Measurements from ENCODE around the gene ZBTB1. TPM values are rescaled to one million over a fixed set of nuclear protein-coding genes. Genes with fewer than 3 reads are reported as not detected.

ZBTB1 gene
- total and polyA plus RNA-seq, 7 experiments from 2014 or later = 42.4 to 119 (median 97.7) TPM

GRCh38 chr14:64504897-64505794 lies 576 bp downstream of the ZBTB1 start:
- peaks cover 0 to 8% (median 0%) of the 10 kb centered on the region in 3 experiments for H3K36me3 ChIP-seq (ENCODE audit: control insufficient read depth in 2 of 3, insufficient read depth in 3 of 3, low read length in 3 of 3)
- Mint-ChIP-seq H3K27me3 (peaks cover 0 to 3% (median 0%) of the 10 kb centered on the region in 5 donors), H3K36me3 (peaks cover 0 to 35% (median 0%) of the 10 kb centered on the region in 5 donors), H3K9me3 (peaks cover 0 to 6% (median 0%) of the 10 kb centered on the region in 11 donors), H3K27ac (peak overlapping the region; percentile 93 to 100 (median 99)), H3K4me1 (peaks cover 44 to 70% (median 58%) of the 10 kb centered on the region in 7 donors), H3K4me3 (peak overlapping the region; percentile 88 to 100 (median 96))
- ChIA-PET POLR2A (interaction anchor here (0.6 to 6.5 kb wide), 22 partner anchors 8 to 962 kb away, joined by 3 to 157 read pairs (median 6); partner anchors contain the start of genes AKAP5, HSPA2, MTHFD1 and PPP2R5E), CTCF (interaction anchor here (0.6 to 1.4 kb wide), 3 partner anchors 75 to 871 kb away, joined by 3 read pairs; no protein-coding TSS in a partner anchor)
- peaks cover 35 to 52% of the 10 kb centered on the region in 2 donors for H3K4me1 ChIP-seq (ENCODE audit: control insufficient read depth in 2 of 2, insufficient read depth in 2 of 2, low read length in 2 of 2)
- ATAC-seq = peak; percentile 36
- intact Hi-C loops (cut with micrococcal nuclease) = loop anchor here (1.0 to 5.0 kb wide), 8 partner anchors 38 to 1342 kb away; partner anchors contain the start of genes AKAP5 (in 2 of the 2), CHURC1 (in 1 of the 2), FNTB (in 1 of the 2) and SGPP1 (in 1 of the 2)
- no peaks in the 10 kb centered on the region for H3K9me3 ChIP-seq (ENCODE audit: control insufficient read depth in 2 of 3, low read length in 3 of 3)
- peak; percentile 57 to 92 (median 88) for DNase-seq
- H3K27ac ChIP-seq (ENCODE audit: low read depth, low read length) = peak overlapping the region; percentile 99
- no peaks in the 10 kb centered on the region for H3K27me3 ChIP-seq (ENCODE audit: control insufficient read depth in 2 of 2, insufficient read depth in 2 of 2, low read length in 2 of 2)
- peak overlapping the region; percentile 88 for H3K4me3 ChIP-seq (ENCODE audit: low read length)

- Histone ChIP-seq H3K9me3 (ENCODE audit: control insufficient read depth in 2 of 3, low read length in 3 of 3) (no peaks in the 10 kb centered on the region), H3K27ac (ENCODE audit: low read depth, low read length) (peak overlapping the region; percentile 99), H3K4me1 (ENCODE audit: control insufficient read depth in 2 of 2, insufficient read depth in 2 of 2, low read length in 2 of 2) (peaks cover 38 to 53% of the 10 kb centered on the region in 2 donors), H3K27me3 (ENCODE audit: control insufficient read depth in 2 of 2, insufficient read depth in 2 of 2, low read length in 2 of 2) (no peaks in the 10 kb centered on the region), H3K36me3 (ENCODE audit: control insufficient read depth in 2 of 3, insufficient read depth in 3 of 3, low read length in 3 of 3) (peaks cover 0 to 8% (median 0%) of the 10 kb centered on the region in 3 experiments), H3K4me3 (ENCODE audit: low read length) (peak overlapping the region; percentile 88)
- H3K27me3 Mint-ChIP-seq = peaks cover 0 to 3% (median 0%) of the 10 kb centered on the region in 5 donors
- peak overlapping the region; percentile 88 to 100 (median 92) for H3K4me3 Mint-ChIP-seq
- intact Hi-C loops (cut with micrococcal nuclease) = no loop called here
- no peak for DNase-seq
- ChIA-PET POLR2A (interaction anchor here (0.6 to 2.9 kb wide), 4 partner anchors 9 to 43 kb away, joined by 3 to 17 read pairs (median 8); no protein-coding TSS in a partner anchor), CTCF (interaction anchor here (0.8 kb wide), 1 partner anchor 10 kb away, joined by 4 read pairs; no protein-coding TSS in a partner anchor)
- no peak for ATAC-seq
- peak overlapping the region; percentile 59 to 100 (median 97) for H3K27ac Mint-ChIP-seq
- peaks cover 60 to 76% (median 66%) of the 10 kb centered on the region in 7 donors for H3K4me1 Mint-ChIP-seq
- peaks cover 0 to 35% (median 0%) of the 10 kb centered on the region in 5 donors for H3K36me3 Mint-ChIP-seq
- H3K9me3 Mint-ChIP-seq = peaks cover 0 to 6% (median 0%) of the 10 kb centered on the region in 11 donors
Measured at GRCh38 chr14:64506721-64507120, 2.2 kb downstream of the ZBTB1 start.

GRCh38 chr14:64507376-64508156 lies 3.0 kb downstream of the ZBTB1 start:
- H3K9me3 Mint-ChIP-seq = peaks cover 0 to 6% (median 0%) of the 10 kb centered on the region in 11 donors
- no peak for ATAC-seq
- H3K27ac ChIP-seq (ENCODE audit: low read depth, low read length) = peak overlapping the region; percentile 99
- peak overlapping the region; percentile 66 to 100 (median 97) for H3K27ac Mint-ChIP-seq
- no peaks in the 10 kb centered on the region for H3K27me3 ChIP-seq (ENCODE audit: control insufficient read depth in 2 of 2, insufficient read depth in 2 of 2, low read length in 2 of 2)
- intact Hi-C loops (cut with micrococcal nuclease) = no loop called here
- H3K4me3 Mint-ChIP-seq = peak overlapping the region; percentile 66 to 100 (median 92)
- ChIA-PET CTCF (interaction anchor here (0.8 to 5.5 kb wide), 4 partner anchors 11 to 164 kb away, joined by 4 to 40 read pairs (median 25); no protein-coding TSS in a partner anchor), POLR2A (interaction anchor here (0.6 to 2.6 kb wide), 5 partner anchors 10 to 41 kb away, joined by 3 to 14 read pairs (median 3); no protein-coding TSS in a partner anchor)
- H3K27me3 Mint-ChIP-seq = peaks cover 0 to 3% (median 0%) of the 10 kb centered on the region in 5 donors
- peaks cover 0 to 29% (median 0%) of the 10 kb centered on the region in 5 donors for H3K36me3 Mint-ChIP-seq
- DNase-seq = no peak
- H3K4me1 ChIP-seq (ENCODE audit: control insufficient read depth in 2 of 2, insufficient read depth in 2 of 2, low read length in 2 of 2) = peaks cover 41 to 49% of the 10 kb centered on the region in 2 donors
- peak overlapping the region; percentile 88 for H3K4me3 ChIP-seq (ENCODE audit: low read length)
- H3K9me3 ChIP-seq (ENCODE audit: control insufficient read depth in 2 of 3, low read length in 3 of 3) = no peaks in the 10 kb centered on the region
- peaks cover 0 to 8% (median 0%) of the 10 kb centered on the region in 3 experiments for H3K36me3 ChIP-seq (ENCODE audit: control insufficient read depth in 2 of 3, insufficient read depth in 3 of 3, low read length in 3 of 3)
- H3K4me1 Mint-ChIP-seq = peaks cover 60 to 75% (median 68%) of the 10 kb centered on the region in 7 donors

- peak overlapping the region in 8 of 10 donors; percentile 17 to 100 (median 88) for H3K4me3 Mint-ChIP-seq
- H3K27me3 Mint-ChIP-seq = peaks cover 0 to 3% (median 0%) of the 10 kb centered on the region in 5 donors
- H3K9me3 Mint-ChIP-seq = peaks cover 0 to 6% (median 0%) of the 10 kb centered on the region in 11 donors
- DNase-seq (no peak), ATAC-seq (no peak)
- Histone ChIP-seq H3K4me1 (ENCODE audit: control insufficient read depth in 2 of 2, insufficient read depth in 2 of 2, low read length in 2 of 2) (peaks cover 46 to 56% of the 10 kb centered on the region in 2 donors), H3K4me3 (ENCODE audit: low read length) (no peak overlapping the region), H3K27ac (ENCODE audit: low read depth, low read length) (peak overlapping the region; percentile 99), H3K9me3 (ENCODE audit: control insufficient read depth in 2 of 3, low read length in 3 of 3) (no peaks in the 10 kb centered on the region), H3K27me3 (ENCODE audit: control insufficient read depth in 2 of 2, insufficient read depth in 2 of 2, low read length in 2 of 2) (no peaks in the 10 kb centered on the region), H3K36me3 (ENCODE audit: control insufficient read depth in 2 of 3, insufficient read depth in 3 of 3, low read length in 3 of 3) (peaks cover 0 to 2% (median 0%) of the 10 kb centered on the region in 3 experiments)
- peaks cover 61 to 82% (median 75%) of the 10 kb centered on the region in 7 donors for H3K4me1 Mint-ChIP-seq
- peak overlapping the region; percentile 71 to 100 (median 97) for H3K27ac Mint-ChIP-seq
- intact Hi-C loops (cut with micrococcal nuclease) = no loop called here
- ChIA-PET CTCF (interaction anchor here (1.5 to 5.5 kb wide), 5 partner anchors 10 to 164 kb away, joined by 3 to 40 read pairs (median 17); no protein-coding TSS in a partner anchor), POLR2A (interaction anchor here (0.7 to 2.6 kb wide), 5 partner anchors 11 to 78 kb away, joined by 3 to 14 read pairs (median 3); no protein-coding TSS in a partner anchor)
- peaks cover 0 to 26% (median 0%) of the 10 kb centered on the region in 5 donors for H3K36me3 Mint-ChIP-seq
Measured at GRCh38 chr14:64508215-64508776, 3.7 kb downstream of the ZBTB1 start.

- H3K36me3 Mint-ChIP-seq = peaks cover 0 to 24% (median 0%) of the 10 kb centered on the region in 5 donors
- ChIA-PET CTCF (interaction anchor here (0.6 to 5.5 kb wide), 8 partner anchors 11 to 585 kb away, joined by 3 to 40 read pairs (median 6); no protein-coding TSS in a partner anchor), POLR2A (interaction anchor here (0.6 to 2.6 kb wide), 7 partner anchors 12 to 565 kb away, joined by 3 to 14 read pairs (median 3); no protein-coding TSS in a partner anchor)
- H3K4me1 ChIP-seq (ENCODE audit: control insufficient read depth in 2 of 2, insufficient read depth in 2 of 2, low read length in 2 of 2) = peaks cover 47 to 56% of the 10 kb centered on the region in 2 donors
- peak overlapping the region; percentile 1 for H3K27ac ChIP-seq (ENCODE audit: low read depth, low read length)
- H3K9me3 Mint-ChIP-seq = peaks cover 0 to 6% (median 0%) of the 10 kb centered on the region in 11 donors
- H3K4me3 Mint-ChIP-seq = peak overlapping the region in 9 of 10 donors; percentile 25 to 100 (median 61)
- H3K27me3 Mint-ChIP-seq = no peaks in the 10 kb centered on the region
- ATAC-seq (no peak), DNase-seq (no peak)
- peak overlapping the region; percentile 28 to 99 (median 83) for H3K27ac Mint-ChIP-seq
- no peak overlapping the region for H3K4me3 ChIP-seq (ENCODE audit: low read length)
- H3K36me3 ChIP-seq (ENCODE audit: control insufficient read depth in 2 of 3, insufficient read depth in 3 of 3, low read length in 3 of 3) = no peaks in the 10 kb centered on the region
- intact Hi-C loops (cut with micrococcal nuclease) = no loop called here
- H3K27me3 ChIP-seq (ENCODE audit: control insufficient read depth in 2 of 2, insufficient read depth in 2 of 2, low read length in 2 of 2) = no peaks in the 10 kb centered on the region
- peaks cover 67 to 89% (median 83%) of the 10 kb centered on the region in 7 donors for H3K4me1 Mint-ChIP-seq
- no peaks in the 10 kb centered on the region for H3K9me3 ChIP-seq (ENCODE audit: control insufficient read depth in 2 of 3, low read length in 3 of 3)
Measured at GRCh38 chr14:64509036-64509435, 4.5 kb downstream of the ZBTB1 start.

Data from naive thymus-derived CD4-positive, alpha-beta T cell (primary cell).